C4-2B (cell line): ENCODE results near the gene HERC3.

Experiments
- H3K27ac ChIP-seq: fragments of 450-650 bp; 2 replicates; pipeline ENCODE4 v1.5.1; 2017
- CTCF ChIP-seq: fragments of 450-650 bp; conservative IDR thresholded peaks from 2 replicates; pipeline ENCODE4 v1.5.1; 2017; ENCODE audit warnings: mild to moderate bottlenecking
- ZFX ChIP-seq: fragments of 450-650 bp; IDR thresholded peaks from 2 replicates; pipeline ENCODE4 v1.6.1; 2017

The HERC3 gene

GRCh38 chr4:88702782-88703181 is 110.5 kb downstream of the HERC3 start:
- TF ChIP-seq ZFX (no peak), CTCF (no peak)
- no peak overlapping the region for H3K27ac ChIP-seq

GRCh38 chr4:88705223-88705622 is 112.9 kb downstream of the HERC3 start:
- no peak overlapping the region for H3K27ac ChIP-seq
- TF ChIP-seq ZFX (no peak), CTCF (no peak)

- no peak overlapping the region for H3K27ac ChIP-seq
- TF ChIP-seq CTCF, result no peak
- no peak for TF ChIP-seq ZFX
Measured at GRCh38 chr4:88705805-88706492, 113.7 kb downstream of the HERC3 start.

GRCh38 chr4:88706574-88706973 is 114.3 kb downstream of the HERC3 start:
- no peak overlapping the region for H3K27ac ChIP-seq
- peak; percentile 64 for TF ChIP-seq CTCF
- TF ChIP-seq ZFX, result no peak

GRCh38 chr4:88709989-88710388 is 117.7 kb downstream of the HERC3 start:
- TF ChIP-seq CTCF (no peak), ZFX (no peak)
- no peak overlapping the region for H3K27ac ChIP-seq

GRCh38 chr4:88713782-88714181 is 121.5 kb downstream of the HERC3 start:
- no peak for TF ChIP-seq CTCF
- no peak overlapping the region for H3K27ac ChIP-seq

- H3K27ac ChIP-seq, result no peak overlapping the region
- TF ChIP-seq CTCF (no peak), ZFX (no peak)
Measured at GRCh38 chr4:88718098-88718497, 125.8 kb downstream of the HERC3 start.
